ENCODE data around the gene RARG.
A peak's percentile ranks its signal among the peaks of the same experiment; 100 is the strongest.

DNA sequence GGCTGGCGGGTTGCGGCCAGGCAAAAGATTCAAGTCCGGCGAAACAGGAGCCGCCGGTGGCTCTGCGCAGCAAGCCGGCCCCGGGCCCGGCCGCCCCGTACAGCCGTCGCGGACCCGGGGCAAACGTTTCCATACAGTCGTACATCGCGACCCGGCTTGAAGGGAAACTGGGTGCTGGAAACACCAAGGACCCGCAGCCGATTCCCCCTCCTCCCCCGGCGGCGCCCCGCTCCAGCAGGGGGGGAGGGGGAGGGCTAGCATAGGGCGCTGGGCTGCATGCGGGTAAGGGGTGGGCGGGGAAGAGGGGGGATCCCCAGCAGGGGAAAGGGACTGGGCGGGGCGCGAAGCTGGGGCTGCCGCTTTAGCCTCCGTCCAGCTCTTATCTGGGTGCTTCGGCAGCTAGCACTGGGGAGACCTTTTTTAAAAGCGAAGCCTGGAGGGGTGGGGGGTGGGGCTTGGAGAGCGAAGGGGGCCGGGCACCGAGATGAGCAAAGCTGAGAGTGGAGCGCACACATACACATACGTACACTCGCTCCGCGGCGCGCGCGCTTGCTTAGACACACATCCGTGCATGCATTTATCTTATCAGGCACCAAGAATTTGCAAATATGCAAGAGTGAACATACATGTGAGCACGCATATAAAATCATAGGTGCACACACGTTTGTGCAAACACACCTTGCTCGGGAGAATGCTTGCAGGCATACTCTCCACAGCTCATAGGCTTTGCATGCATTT lies 11.9 kb downstream of the RARG start:
- TF ChIP-seq EZH2 (IDR thresholded peaks at IDR 0.05; ENCODE audit: borderline replicate concordance, low read depth, low read length, severe bottlenecking) (no peak), FOS (IDR thresholded peaks at IDR 0.05; ENCODE audit: borderline replicate concordance, insufficient read depth, low read length) (no peak), POLR2AphosphoS5 (IDR thresholded peaks at IDR 0.05; ENCODE audit: insufficient read depth, low read depth, low read length) (peak; percentile 14), POLR2A (IDR thresholded peaks at IDR 0.05; ENCODE audit: low read depth, low read length) (peak; percentile 58), MYC (IDR thresholded peaks at IDR 0.05; ENCODE audit: low read depth, low read length) (no peak), JUN (IDR thresholded peaks at IDR 0.05; ENCODE audit: borderline replicate concordance, insufficient read depth, insufficient read length, low read depth) (no peak)
- TF ChIP-seq, protein P1, sequence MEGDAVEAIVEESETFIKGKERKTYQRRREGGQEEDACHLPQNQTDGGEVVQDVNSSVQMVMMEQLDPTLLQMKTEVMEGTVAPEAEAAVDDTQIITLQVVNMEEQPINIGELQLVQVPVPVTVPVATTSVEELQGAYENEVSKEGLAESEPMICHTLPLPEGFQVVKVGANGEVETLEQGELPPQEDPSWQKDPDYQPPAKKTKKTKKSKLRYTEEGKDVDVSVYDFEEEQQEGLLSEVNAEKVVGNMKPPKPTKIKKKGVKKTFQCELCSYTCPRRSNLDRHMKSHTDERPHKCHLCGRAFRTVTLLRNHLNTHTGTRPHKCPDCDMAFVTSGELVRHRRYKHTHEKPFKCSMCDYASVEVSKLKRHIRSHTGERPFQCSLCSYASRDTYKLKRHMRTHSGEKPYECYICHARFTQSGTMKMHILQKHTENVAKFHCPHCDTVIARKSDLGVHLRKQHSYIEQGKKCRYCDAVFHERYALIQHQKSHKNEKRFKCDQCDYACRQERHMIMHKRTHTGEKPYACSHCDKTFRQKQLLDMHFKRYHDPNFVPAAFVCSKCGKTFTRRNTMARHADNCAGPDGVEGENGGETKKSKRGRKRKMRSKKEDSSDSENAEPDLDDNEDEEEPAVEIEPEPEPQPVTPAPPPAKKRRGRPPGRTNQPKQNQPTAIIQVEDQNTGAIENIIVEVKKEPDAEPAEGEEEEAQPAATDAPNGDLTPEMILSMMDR (IDR thresholded peaks at IDR 0.05; ENCODE audit: extremely low read depth in 1 of 2, insufficient read depth in 1 of 2, low read depth in 1 of 2, low read length in 2 of 2) = no peak
- TF ChIP-seq, protein P2, sequence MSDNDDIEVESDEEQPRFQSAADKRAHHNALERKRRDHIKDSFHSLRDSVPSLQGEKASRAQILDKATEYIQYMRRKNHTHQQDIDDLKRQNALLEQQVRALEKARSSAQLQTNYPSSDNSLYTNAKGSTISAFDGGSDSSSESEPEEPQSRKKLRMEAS (IDR thresholded peaks at IDR 0.05; ENCODE audit: insufficient read depth, insufficient read length) = no peak
